GM19328 (cell line): ENCODE results near the gene ASMT.
"Not testable (repeated sequence)": the region's sequence is repeated elsewhere in the genome, so short reads cannot be mapped to it uniquely, and the experiment has no call there.

Experiments
- ATAC-seq: cut with Tn5 transposase; IDR thresholded peaks from one replicate; pipeline ENCODE4 v1.9.1; 2021; ENCODE audit warnings: mild to moderate bottlenecking, moderate library complexity; ENCODE audit not compliant: unreplicated experiment

Gene ASMT

DNA sequence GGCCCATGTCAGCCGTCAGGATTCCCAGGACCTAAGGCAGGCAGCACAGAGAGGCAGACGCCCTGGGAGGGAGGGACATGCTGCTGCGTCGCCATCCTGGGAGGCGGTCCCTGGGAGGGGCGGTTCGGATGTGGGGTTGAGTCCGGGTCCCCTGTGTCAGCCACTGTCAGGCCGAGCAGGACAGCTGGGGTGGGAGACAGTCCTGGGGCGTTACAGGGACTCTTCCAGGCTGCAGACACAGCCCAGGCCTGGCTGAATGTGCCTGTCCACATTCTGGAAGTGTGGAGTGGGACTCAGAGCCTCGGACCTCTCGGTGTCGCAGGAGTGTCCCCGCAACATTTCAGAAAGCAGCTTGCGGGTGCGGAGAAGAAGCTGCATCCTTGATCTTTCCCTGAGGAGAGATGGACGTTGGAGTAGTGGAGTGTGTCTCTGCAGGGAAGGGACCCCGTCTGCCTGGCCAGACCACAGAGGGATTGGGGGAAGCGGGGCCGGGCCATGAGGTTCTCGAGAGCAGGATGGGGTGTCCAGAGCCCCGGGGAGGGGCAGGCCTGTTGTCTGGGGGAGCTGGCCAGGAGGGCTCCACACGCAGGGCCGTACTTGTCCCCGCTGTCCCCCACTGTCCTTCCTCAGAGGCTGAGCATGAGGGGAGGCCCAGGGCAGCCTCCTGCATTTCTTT, 17.4 kb upstream of the ASMT start:
- no peak for ATAC-seq

GRCh38 chrX:1598021-1598875, 16.6 kb upstream of the ASMT start:
- no peak for ATAC-seq

- ATAC-seq, result no peak
These were observed 15.7 kb upstream of the ASMT start for GRCh38 chrX:1598876-1599790.

GRCh38 chrX:1599791-1600405, 15.0 kb upstream of the ASMT start:
- ATAC-seq, result no peak

DNA sequence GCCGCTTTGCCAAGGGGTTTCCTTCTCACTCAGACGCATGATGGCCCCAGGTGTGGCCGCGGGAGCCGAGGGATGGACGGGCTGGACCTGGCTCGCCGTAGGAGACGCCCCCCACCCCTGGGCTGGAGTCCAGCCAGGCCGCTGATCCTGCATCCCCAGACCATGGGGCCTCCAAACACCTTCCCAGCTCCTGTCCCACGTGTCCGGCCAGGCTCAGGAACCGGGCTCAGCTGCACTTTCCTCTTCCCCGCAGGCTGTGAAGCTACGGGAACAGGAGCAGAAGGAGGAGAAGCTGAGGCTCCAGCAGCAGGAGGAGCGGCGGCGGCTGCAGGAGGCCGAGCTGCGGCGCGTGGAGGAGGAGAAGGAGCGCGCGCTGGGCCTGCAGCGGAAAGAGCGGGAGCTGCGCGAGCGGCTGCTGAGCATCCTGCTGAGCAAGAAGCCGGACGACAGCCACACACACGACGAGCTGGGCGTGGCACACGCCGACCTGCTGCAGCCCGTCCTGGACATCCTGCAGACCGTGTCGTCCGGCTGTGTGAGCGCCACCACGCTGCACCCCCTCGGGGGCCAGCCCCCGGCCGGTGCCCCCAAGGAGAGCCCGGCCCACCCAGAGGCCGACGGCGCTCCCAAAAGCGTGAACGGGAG, 14.3 kb upstream of the ASMT start:
- no peak for ATAC-seq

- no peak for ATAC-seq
These were observed 13.7 kb upstream of the ASMT start for GRCh38 chrX:1601051-1601767.

DNA sequence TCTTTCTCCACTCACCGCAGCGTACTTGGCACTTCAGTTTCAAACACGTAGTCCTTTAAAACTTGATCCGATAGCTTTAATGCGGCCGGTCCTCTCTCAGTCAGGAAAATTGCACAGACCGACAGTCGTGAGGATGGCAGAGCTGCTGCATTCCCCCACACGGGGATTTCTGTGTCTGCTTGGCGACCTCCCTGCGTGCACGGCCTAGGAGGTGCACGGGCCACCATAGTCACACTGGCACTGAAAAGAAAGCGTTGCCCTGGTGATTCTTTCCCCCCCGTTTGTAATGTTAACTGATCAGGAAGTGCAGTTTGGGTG, 13.1 kb upstream of the ASMT start:
- no peak for ATAC-seq

GRCh38 chrX:1602299-1602698, 12.6 kb upstream of the ASMT start:
- no peak for ATAC-seq

GRCh38 chrX:1606496-1606895, 8.4 kb upstream of the ASMT start:
- no peak for ATAC-seq

GRCh38 chrX:1609311-1609710, 5.5 kb upstream of the ASMT start:
- ATAC-seq, result no peak

DNA sequence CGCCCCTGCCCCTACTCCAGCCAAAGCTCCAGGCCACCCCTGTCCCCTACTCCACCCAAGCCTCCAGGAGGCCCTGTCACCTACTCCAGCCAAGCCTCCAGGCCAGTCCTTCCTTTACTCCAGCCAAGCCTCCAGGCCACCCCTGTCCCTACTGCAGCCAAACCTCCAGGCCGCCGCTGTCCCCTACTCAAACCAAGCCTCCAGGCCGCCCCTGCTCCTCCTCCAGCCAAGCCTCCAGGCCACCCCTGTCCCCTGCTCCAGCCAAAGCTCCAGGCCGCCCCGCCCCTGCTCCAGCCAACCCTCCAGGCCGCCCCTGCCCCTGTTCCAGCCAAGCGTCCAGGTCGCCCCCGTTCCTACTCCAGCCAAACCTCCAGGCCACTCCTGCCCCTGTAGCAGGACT, 5.1 kb upstream of the ASMT start:
- no peak for ATAC-seq

DNA sequence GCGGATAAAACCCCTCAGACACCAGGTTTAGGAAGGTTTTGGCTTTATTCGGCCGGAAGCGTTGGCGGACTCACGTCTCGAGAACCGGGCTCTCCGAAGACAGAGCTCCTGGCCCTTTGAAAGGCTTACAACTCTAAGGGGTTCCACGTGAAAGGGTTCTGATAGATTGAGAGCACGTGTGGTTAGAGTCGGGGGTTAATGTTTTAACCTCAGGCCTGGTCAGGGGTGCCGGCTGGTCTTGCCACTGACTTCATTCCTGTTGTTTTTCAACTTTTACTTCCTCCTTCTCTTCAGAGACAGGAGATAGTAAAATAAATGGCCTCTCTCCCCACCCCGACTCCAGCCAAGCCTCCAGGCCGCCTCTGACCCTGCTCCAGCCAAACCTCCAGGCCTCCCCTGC, 4.7 kb upstream of the ASMT start:
- no peak for ATAC-seq

- no peak for ATAC-seq
These were observed 4.1 kb upstream of the ASMT start for GRCh38 chrX:1610736-1611135.

- ATAC-seq, result no peak
These were observed 2.1 kb upstream of the ASMT start for GRCh38 chrX:1612641-1613286.

GRCh38 chrX:1618689-1619088, 3.8 kb downstream of the ASMT start:
- no peak for ATAC-seq

DNA sequence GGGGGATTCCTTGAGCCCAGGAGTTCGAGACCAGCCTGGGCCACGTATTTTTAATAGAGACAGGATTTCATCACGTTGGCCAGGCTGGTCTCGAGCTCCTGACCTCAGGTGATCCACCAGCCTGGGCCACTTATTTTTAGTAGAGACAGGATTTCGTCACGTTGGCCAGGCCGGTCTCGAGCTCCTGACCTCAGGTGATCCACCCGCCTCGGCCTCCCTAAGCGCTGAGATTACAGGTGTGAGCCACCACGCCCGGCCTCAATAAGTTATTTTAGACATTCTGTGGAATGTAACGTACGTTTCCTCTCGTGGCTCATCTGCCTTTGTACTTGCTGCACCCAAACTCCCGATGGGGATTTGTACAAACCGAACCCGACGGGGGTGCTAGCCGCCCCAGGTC, 8.8 kb downstream of the ASMT start:
- ATAC-seq, result no peak

- not testable (repeated sequence) for ATAC-seq
These were observed 9.4 kb downstream of the ASMT start for GRCh38 chrX:1624158-1624860.

DNA sequence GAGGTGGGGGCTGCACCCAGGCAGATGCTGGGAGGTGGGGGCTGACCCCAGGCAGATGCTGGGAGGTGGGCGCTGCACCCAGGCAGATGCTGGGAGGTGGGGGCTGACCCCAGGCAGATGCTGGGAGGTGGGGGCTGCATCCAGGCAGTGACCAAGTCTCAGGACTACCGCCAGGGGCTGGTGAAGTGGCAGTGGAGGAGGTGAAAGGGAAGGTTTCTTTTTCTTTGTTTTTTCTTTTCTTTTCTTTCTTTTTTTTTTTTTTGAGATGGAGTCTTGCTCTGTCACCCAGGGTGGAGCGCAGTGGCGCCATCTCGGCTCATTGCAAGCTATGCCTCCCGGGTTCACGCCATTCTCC, 10.0 kb downstream of the ASMT start:
- not testable (repeated sequence) for ATAC-seq

DNA sequence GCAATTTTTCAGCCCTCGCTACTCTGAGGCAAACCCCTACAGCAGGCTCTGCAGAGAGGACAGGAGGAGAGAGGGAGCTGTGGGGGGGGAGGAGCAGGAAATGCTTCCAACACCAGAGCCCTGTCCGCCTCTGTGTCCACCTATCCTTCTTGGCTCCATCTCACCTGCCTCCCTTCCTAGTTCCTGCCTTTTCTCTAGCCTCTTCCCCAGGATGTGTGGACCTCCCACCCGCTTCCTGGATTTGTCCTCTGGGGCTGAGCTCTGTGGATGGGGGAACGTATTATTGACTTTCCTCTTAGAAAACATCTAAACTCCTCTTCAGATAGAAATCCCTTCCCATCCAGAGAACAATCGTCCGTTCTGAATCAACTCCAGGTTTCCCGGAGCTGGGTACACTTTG, 14.4 kb downstream of the ASMT start:
- no peak for ATAC-seq
